NCI-H524 treated with DMSO at 0.1 percent for 48 hours (cell line): ENCODE data around the gene REX1BD.

Source experiments
- DNase-seq: peaks from one replicate; lab custom pipeline; 2025; lab: John Stamatoyannopoulos, UW

REX1BD gene

DNA sequence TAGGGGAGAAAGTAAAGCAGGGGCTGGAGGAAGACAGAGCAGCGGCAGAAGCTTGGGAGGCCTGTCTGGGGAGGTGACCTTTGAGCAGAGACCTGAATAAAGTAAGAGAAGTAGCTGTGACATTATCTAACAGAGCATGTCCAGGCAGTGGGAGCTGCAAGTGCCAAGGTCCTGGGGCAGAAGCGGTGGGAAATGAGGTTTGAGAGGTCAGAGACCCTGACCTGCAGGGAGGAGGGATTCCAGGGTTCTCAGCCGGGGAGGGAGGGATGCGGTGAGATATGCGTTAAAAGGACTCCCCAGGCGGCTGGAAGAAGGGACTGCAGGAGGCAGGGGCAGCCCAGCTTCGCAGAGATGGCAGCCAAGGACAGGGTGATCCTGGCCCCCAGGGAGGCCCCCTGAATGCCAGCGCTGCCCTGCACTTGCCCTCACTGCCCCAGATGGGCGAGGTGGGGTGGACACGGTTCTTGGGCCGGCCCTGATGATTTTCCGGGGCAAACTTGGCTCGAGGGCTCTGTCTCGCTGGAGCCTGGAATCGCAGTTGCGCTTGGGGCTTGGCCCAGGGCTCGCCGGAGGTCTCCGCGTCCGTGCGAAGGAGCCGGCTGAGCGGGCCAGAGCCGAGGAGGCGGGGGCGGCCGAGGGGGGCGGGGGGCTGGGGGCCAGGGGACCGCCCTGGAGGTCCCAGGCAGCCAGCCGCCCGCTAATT is 14.8 kb downstream of the REX1BD start:
- no peak for DNase-seq

- DNase-seq: no peak
These were observed 15.6 kb downstream of the REX1BD start for GRCh38 chr19:18603958-18604819.

DNA sequence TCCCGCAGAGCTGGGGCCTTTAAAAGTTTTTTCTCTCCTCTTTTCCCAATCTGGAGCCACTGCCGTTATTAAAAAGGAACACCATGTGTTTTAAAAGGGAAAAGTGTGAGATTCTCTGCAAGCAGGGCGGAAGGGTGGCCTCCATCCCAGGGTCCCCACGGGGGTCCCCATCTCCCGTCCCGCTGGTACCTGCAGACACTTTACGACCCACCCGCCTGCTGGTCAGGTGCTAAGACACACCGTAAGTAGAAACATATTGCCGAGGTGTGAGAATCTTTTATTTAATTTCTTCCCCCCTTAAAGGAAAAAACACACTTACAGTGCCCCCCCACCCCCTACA is 16.2 kb downstream of the REX1BD start:
- DNase-seq: no peak

- no peak for DNase-seq
These were observed 16.6 kb downstream of the REX1BD start for GRCh38 chr19:18605196-18605545.

DNA sequence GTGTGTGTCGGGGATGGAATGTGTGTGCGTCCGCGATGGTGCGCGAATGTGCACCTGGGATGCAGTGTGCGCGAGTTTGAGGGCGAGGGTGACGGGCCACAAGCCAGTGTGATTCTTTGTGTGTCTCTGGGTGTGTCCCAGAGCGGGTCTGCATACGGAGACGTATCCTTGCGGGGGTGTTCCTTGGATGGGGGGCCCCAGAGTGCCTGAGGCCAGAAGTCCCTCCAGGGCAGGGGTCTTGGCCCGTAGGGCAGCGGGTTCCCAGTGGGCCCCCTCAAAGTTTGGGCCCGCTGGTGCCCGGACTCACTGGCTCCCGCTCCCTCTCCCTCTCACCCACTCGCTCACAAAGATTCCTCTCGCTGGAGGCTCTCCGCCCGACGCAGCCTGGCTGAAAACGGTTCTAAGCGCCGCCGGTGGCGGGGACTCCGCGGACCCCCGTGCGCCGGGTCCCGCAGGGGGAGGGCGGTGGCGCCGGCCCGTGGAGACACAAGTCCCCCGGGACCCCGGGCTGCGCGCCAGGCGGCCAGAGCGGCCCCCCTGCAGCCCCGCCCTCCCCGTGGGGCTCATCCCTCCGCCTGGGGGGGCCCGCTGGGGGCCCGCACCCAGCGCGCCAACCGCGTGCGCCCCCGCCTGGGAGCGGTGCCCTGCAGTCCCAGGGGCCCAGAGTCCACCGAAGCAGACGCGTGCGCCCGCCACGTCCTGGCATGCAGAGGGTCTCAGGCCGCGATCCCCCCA is 17.1 kb downstream of the REX1BD start:
- no peak for DNase-seq

GRCh38 chr19:18606281-18607225 is 18.0 kb downstream of the REX1BD start, which contains the start of gene CRLF1:
CRLF1 (minus strand) TSS chr19:18606799; CDS start chr19:18606656, 143 bp downstream.
- DNase-seq: no peak

DNA sequence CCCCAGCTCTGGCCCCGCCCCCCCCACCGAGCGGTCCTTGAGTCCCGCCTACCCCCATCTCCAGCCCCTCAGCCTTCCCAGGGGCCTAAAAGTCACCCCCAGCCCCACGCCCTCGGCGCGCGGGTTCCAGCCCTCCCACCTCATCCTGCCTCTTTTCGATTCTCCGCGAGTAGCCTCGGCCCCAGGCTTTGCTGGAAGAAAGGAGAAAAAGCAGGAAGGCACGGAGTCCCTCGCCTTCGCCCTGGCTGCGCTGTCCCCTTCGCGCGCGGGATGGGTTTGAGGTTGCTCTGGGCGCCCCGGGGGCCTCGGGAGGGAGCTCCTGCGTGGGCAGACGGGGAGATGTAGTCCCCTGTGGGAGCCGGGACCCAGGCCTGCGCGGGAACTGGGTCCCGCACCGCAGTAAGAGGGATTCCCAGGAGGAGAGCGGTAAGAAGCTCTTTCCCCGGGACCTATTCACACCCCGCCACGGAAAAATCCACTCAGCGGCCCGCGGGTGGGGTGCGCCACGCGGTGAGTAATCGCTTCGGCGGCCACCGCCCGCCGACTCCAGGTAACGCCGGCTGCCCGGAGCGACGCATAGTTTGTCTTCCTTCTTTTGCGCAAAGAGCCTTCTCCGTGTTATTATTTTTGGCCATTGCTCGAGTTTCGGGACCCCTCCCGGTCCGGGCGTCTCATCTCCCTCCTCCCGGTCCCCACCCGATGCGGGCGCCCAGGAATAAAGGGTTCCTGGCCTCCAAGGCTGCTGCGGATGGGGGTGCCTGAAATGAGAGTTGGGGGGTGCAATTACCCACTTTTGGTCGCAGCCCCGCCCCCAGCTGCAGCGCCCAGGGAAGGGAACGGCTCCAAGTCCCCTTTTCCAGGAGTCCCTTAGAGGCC is 18.9 kb downstream of the REX1BD start:
- DNase-seq: no peak

DNA sequence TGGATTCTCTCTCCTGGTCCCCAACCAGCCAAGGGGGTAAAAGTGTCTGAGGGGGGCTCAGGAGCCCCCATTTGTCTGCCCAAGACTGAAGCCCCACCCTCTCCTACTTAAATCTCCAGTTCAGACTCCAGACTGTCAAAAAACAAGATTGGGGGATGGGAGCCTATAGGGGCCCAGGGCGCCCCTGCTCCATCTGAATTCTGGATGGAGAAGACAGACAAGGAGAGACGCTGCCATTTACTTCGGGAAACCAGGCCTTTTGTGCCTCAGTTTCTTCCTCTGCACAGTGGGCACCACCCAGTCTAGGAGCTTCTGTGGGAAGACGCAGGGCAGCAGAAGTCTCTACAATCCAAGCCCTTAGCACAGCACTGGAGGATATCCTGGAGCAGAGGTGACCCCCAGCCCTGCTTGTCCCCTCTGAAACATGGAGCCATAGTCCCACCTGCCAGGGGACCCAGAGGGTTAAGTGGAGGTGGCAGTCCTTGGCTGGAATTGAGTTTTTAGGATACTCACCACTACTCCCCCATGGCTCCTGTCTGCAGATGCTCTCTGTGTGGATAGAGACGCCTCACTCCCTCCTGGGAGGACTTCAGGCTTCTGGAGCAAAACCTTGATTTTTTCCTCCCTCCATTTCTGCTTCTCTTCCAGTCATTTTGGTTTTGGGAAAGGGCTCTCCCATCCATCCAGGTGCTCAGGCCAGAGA is 19.7 kb downstream of the REX1BD start:
- no peak for DNase-seq

- DNase-seq: no peak
These were observed 20.5 kb downstream of the REX1BD start for GRCh38 chr19:18608805-18609716.

GRCh38 chr19:18609717-18610051 is 21.1 kb downstream of the REX1BD start:
- DNase-seq: no peak

DNA sequence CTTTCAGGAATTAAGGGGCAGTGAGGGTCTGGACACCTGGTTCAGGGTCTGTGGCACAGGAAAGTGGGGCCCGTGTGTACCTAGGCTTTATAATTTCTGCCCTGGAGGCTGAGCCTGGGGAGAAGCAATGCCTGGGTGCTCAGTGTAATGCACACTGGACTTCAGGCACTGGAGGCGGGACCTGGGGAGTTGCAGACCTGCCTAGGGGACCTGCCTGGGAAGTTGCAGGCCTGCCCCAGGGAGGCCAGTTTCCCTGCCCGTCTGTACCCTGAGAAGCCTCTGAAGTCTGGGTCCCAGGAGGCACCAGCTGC is 21.6 kb downstream of the REX1BD start:
- DNase-seq: no peak

GRCh38 chr19:18610556-18611326 is 22.1 kb downstream of the REX1BD start:
- DNase-seq: no peak

GRCh38 chr19:18611327-18612050 is 22.9 kb downstream of the REX1BD start:
- no peak for DNase-seq

DNA sequence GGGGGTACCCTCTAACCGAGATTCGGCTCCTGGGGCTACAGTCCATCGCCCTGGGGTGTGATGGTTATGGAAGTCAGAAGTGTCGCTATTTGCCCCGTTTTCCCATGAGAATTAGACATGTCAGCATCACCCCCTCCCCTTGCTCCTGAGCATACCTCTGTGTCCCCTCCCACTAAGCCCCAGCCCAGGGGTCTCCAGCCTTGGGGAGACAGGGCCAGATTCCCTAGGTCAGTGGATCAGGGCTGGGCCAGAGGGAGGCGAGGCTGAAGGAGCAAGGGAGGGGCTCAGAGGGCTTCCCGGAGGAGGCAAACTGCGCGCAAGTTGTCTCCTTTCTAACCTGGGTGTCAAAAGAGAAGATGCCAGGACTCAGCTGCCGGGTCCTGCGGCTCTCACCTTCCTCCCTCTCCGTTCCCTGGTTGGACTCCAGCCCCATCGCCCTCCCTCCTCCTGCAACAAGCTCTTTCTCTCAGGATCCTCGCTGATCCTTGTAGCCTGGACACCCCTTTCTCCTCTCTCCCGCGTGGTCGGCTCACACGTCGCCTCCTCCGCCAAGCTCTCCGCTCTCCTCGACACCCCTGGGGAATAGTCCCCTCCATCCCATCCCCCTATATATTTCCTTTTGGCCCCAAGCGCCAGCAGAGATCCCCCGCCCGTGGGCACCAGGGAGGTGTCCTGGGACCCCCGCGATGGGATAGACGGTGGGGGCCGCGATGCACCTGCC is 23.6 kb downstream of the REX1BD start:
- no peak for DNase-seq

DNA sequence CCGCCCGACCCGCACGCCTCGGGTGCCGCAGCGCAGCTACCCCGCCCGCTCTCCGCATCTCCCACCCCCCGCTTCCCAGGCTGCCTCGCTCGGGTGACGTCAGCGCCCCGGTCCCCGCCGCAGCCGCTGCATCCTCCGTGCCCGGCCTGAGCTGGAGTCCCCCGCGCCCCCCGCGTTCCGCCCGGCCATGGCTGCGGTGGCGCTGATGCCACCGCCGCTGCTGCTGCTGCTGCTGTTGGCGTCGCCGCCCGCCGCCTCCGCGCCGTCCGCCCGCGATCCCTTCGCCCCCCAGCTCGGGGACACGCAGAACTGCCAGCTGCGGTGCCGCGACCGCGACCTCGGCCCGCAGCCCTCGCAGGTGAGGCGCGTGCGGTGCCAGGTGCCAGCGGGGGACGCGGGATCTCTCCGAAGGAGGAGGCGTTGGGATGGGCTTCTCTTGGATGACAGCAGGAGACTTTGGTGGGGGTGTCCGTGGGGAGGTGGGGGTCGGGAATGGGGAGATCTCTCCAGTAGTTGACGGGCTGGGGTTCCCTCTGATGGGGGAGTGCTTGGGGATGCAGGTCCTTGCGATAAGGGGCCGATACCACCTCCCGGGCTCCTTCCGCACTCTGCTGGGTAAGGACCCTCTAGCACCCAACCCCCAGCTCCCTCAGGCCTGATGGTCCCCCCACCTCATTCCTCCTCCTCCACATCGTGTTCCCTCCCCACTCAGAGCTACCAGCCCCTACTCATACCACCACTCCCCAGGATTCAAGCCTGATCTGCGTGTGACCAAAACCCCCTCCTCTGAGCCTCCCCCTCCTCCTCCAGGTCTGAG is 24.4 kb downstream of the REX1BD start, which contains the start of gene TMEM59L:
TMEM59L (plus strand) TSS at position 99 of the 817 bp plus-strand sequence; CDS start at position 188, 89 bp downstream.
- no peak for DNase-seq

GRCh38 chr19:18613589-18614234 is 25.1 kb downstream of the REX1BD start:
- no peak for DNase-seq
